K562 (cell line): ENCODE results near the gene EPHB4. TPM values are rescaled to one million over a fixed set of nuclear protein-coding genes. Genes with fewer than 3 reads are reported as not detected.

Experiments used
- E2F3 ChIP-seq: fragments of 250-450 bp; sonication (Bioruptor Pico); IDR thresholded peaks from 2 replicates; pipeline ENCODE4 v1.4.0; 2020; ENCODE audit warnings: mild to moderate bottlenecking
- ELF1 ChIP-seq: fragments of 200-800 bp; sonication (Bioruptor generic); IDR thresholded peaks from 2 replicates; pipeline ENCODE4 v1.6.1; 2016; ENCODE audit warnings: missing genetic modification characterization, missing compliant biosample characterization
- HSF4 ChIP-seq: fragments of 250-450 bp; sonication (Bioruptor Pico); IDR thresholded peaks from 2 replicates; pipeline ENCODE4 v2.1.2; 2022; ENCODE audit warnings: mild to moderate bottlenecking, moderate library complexity, borderline replicate concordance
- POLR3G ChIP-seq: IDR thresholded peaks from 2 replicates; pipeline ENCODE4 v1.6.1; 2011; ENCODE audit not compliant: insufficient read length, insufficient replicate concordance; ENCODE audit errors: extremely low read depth
- SRSF1 ChIP-seq: fragments of 200-400 bp; formaldehyde crosslinking; IDR thresholded peaks from 2 replicates; pipeline ENCODE4 v1.6.1; 2017; ENCODE audit warnings: mild to moderate bottlenecking, low read depth, low read length, moderate library complexity
- THRB ChIP-seq: fragments of 450-650 bp; formaldehyde crosslinking; conservative IDR thresholded peaks from 2 replicates; pipeline ENCODE4 v1.4.0; 2022; ENCODE audit warnings: mild to moderate bottlenecking, missing genetic modification characterization
- ZBTB17 ChIP-seq: fragments of 450-650 bp; formaldehyde crosslinking; IDR thresholded peaks from 2 replicates; pipeline ENCODE4 v1.4.0; 2020; ENCODE audit warnings: mild to moderate bottlenecking
- ZBTB2 ChIP-seq: fragments of 450-650 bp; IDR thresholded peaks from 2 replicates; pipeline ENCODE4 v1.6.1; 2016; ENCODE audit warnings: antibody characterized with exemption
- ZBTB40 ChIP-seq, 2 experiments: fragments of 450-650 bp in 1 of 2; sonication (generic) in 1 of 2; formaldehyde crosslinking in 1 of 2; IDR thresholded peaks; 2 replicates each; pipeline versions ENCODE4 v1.7.1 to v1.9.0; 2016 to 2022; ENCODE audit warnings: inconsistent platforms in 1 of 2, mild to moderate bottlenecking in 1 of 2, missing genetic modification reagents in 1 of 2
- ZNF518B ChIP-seq: fragments of 250-450 bp; sonication (Bioruptor Pico); IDR thresholded peaks from 2 replicates; pipeline ENCODE4 v1.5.0; 2021; ENCODE audit warnings: mild to moderate bottlenecking, moderate library complexity
- polyA plus RNA-seq, 8 experiments: library from polyadenylated mRNA; depleted of rRNA in 4 of 8; stranded (reverse) in 5 of 8; unstranded in 3 of 8; fragments of >200 nt; fragmentation: Nextera tagmentation in 2 of 8; fragmentation: Illumina TruSeq in 1 of 8; extraction: Ambion mirVana in 2 of 8; extraction: Trizol in 1 of 8; gene quantifications; 2 replicates each; pipeline versions ENCODE4 v1.2.1 to v1.2.3, GENCODE V29; 2011 to 2014; ENCODE audit warnings: inconsistent platforms in 1 of 8, missing spikeins in 1 of 8
- total RNA-seq, 7 experiments: library from RNA; depleted of rRNA in 6 of 7; stranded (reverse); fragments of >200 nt in 6 of 7; fragmentation: Illumina TruSeq in 2 of 7; extraction: Trizol in 2 of 7; gene quantifications; 2 replicates each; pipeline versions ENCODE4 v1.2.1 to v1.2.3, GENCODE V29; 2011 to 2021; ENCODE audit warnings: low replicate concordance in 1 of 7

The EPHB4 gene
- total and polyA plus RNA-seq, 9 of the 15 experiments (the other 6 are each of a cell fraction or from before 2014, with no cell fraction given), result 1.2 to 82.1 (median 37.9) TPM

- TF ChIP-seq E2F3 (CRISPR knock-in tag) (no peak), POLR3G (no peak), ZBTB17 (CRISPR knock-in tag) (no peak; the same call in 1 of the 2 replicates), ELF1 (no peak), HSF4 (no peak), ZBTB40 (IDR thresholded peaks at IDR 0.05) (0 out of 2 replicates have a peak, but pooled peaks have one; percentile 7), ZBTB40 (CRISPR knock-in tag; IDR thresholded peaks at IDR 0.05) (no peak), THRB (CRISPR knock-in tag) (peak; percentile 62; the same call in 1 of the 2 replicates), ZBTB2 (peak; percentile 67), ZNF518B (CRISPR knock-in tag) (no peak), SRSF1 (no peak)
These were observed 24.9 kb upstream of the EPHB4 start, which contains the start of gene SLC12A9 (continued) for GRCh38 chr7:100852048-100852872.
